ENCODE measurements around the gene CPHXL2.

CPHXL2 gene

GRCh38 chr16:75620326-75621169 lies 56.3 kb downstream of the CPHXL2 start:
- peaks cover 3% of the 10 kb centered on the region; the same call in 1 of the 2 replicates for H3F3A ChIP-seq (ENCODE audit: insufficient read depth, low read length)
- peaks cover 5% of the 10 kb centered on the region for H3K79me2 ChIP-seq (ENCODE audit: low read length)
- TF ChIP-seq EZH2 (optimal IDR thresholded peaks at IDR 0.05; ENCODE audit: low read depth, low read length) = no peak
- no peak for TF ChIP-seq EZH2phosphoT487 (IDR thresholded peaks at IDR 0.05; ENCODE audit: low read length)
- no peak for TF ChIP-seq CTCF (IDR thresholded peaks at IDR 0.05; ENCODE audit: low read length)
- H3K36me3 ChIP-seq (replicated peaks; ENCODE audit: insufficient read depth, low read length) = no peaks in the 10 kb centered on the region
- H3K4me2 ChIP-seq (ENCODE audit: low read depth, low read length) = no peak overlapping the region
- H3K9me3 ChIP-seq (replicated peaks; ENCODE audit: insufficient read depth, low read length) = no peaks in the 10 kb centered on the region
- H3K9me2 ChIP-seq (replicated peaks; ENCODE audit: insufficient read depth, low read length) = no peaks in the 10 kb centered on the region
- H3K4me1 ChIP-seq (ENCODE audit: low read length) = no peaks in the 10 kb centered on the region
- H4K20me1 ChIP-seq (ENCODE audit: insufficient read depth, low read length) = no peaks in the 10 kb centered on the region
- no peak overlapping the region for H3K27ac ChIP-seq (ENCODE audit: low read length)
- H3K9ac ChIP-seq (ENCODE audit: low read length) = no peak overlapping the region
- H2AFZ ChIP-seq (ENCODE audit: low read length) = no peak overlapping the region
- H3K4me3 ChIP-seq (ENCODE audit: low read length) = no peak overlapping the region
- DNase-seq = no peak
- H3K27me3 ChIP-seq (replicated peaks; ENCODE audit: insufficient read depth, low read length) = no peaks in the 10 kb centered on the region

DNA sequence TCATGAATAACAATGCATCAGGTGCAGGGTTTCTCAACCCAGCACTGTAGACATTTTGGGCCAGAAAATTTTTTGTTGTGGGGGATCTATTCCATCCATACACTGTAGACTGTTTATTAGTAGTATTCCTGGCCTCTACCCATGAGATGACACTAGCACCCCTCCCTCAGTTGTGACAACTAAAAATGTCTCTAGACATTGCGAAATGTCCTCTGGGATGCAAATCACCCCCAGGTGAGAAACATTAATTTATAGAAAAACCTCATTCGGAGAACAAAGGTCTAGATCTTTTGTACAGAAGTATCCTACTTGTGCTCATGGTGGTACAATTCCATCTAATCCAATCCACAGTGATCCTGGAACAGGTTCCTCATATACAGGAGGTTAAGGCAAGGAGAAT lies 58.0 kb downstream of the CPHXL2 start:
- Histone ChIP-seq H3K36me3 (replicated peaks; ENCODE audit: insufficient read depth, low read length) (no peaks in the 10 kb centered on the region), H3K79me2 (ENCODE audit: low read length) (peaks cover 5% of the 10 kb centered on the region), H3K9ac (ENCODE audit: low read length) (no peak overlapping the region), H3K4me2 (ENCODE audit: low read depth, low read length) (no peak overlapping the region), H3K27ac (ENCODE audit: low read length) (no peak overlapping the region), H3F3A (ENCODE audit: insufficient read depth, low read length) (peaks cover 3% of the 10 kb centered on the region; the same call in 1 of the 2 replicates), H3K4me3 (ENCODE audit: low read length) (no peak overlapping the region), H3K4me1 (ENCODE audit: low read length) (no peaks in the 10 kb centered on the region), H3K9me2 (replicated peaks; ENCODE audit: insufficient read depth, low read length) (no peaks in the 10 kb centered on the region), H3K27me3 (replicated peaks; ENCODE audit: insufficient read depth, low read length) (no peaks in the 10 kb centered on the region), H3K9me3 (replicated peaks; ENCODE audit: insufficient read depth, low read length) (no peaks in the 10 kb centered on the region), H4K20me1 (ENCODE audit: insufficient read depth, low read length) (no peaks in the 10 kb centered on the region), H2AFZ (ENCODE audit: low read length) (no peak overlapping the region)
- no peak for DNase-seq
- TF ChIP-seq EZH2 (optimal IDR thresholded peaks at IDR 0.05; ENCODE audit: low read depth, low read length) = no peak
- TF ChIP-seq CTCF (IDR thresholded peaks at IDR 0.05; ENCODE audit: low read length) = no peak
- TF ChIP-seq EZH2phosphoT487 (IDR thresholded peaks at IDR 0.05; ENCODE audit: low read length) = no peak

DNA sequence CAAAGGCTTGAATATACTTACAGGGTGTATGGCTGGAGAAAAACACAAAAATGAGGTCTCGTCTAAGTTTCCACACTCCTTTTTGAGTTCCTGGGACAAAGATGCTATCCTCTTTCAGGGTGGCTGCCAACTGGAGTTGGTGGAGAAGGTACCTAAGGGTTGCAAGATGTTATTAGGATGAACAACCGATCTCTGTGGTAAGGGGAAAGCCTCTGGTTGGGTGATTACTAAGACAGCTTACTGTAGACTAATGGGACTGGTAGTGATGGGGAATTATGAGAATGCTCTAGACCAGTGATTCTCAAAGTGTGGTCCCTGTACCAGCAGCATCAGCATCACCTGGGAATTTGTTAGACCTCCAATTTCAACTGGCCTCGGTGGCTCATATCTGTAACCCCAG lies 59.7 kb downstream of the CPHXL2 start:
- no peaks in the 10 kb centered on the region for H3K9me2 ChIP-seq (replicated peaks; ENCODE audit: insufficient read depth, low read length)
- H4K20me1 ChIP-seq (ENCODE audit: insufficient read depth, low read length) = no peaks in the 10 kb centered on the region
- no peak for TF ChIP-seq CTCF (IDR thresholded peaks at IDR 0.05; ENCODE audit: low read length)
- no peak for TF ChIP-seq EZH2 (optimal IDR thresholded peaks at IDR 0.05; ENCODE audit: low read depth, low read length)
- TF ChIP-seq EZH2phosphoT487 (IDR thresholded peaks at IDR 0.05; ENCODE audit: low read length) = no peak
- no peak overlapping the region for H3K4me3 ChIP-seq (ENCODE audit: low read length)
- peaks cover 2% of the 10 kb centered on the region for H3K79me2 ChIP-seq (ENCODE audit: low read length)
- no peak overlapping the region for H3K27ac ChIP-seq (ENCODE audit: low read length)
- no peaks in the 10 kb centered on the region for H3K4me1 ChIP-seq (ENCODE audit: low read length)
- H3K36me3 ChIP-seq (replicated peaks; ENCODE audit: insufficient read depth, low read length) = no peaks in the 10 kb centered on the region
- no peaks in the 10 kb centered on the region for H3K27me3 ChIP-seq (replicated peaks; ENCODE audit: insufficient read depth, low read length)
- no peak overlapping the region for H3K9ac ChIP-seq (ENCODE audit: low read length)
- H3K9me3 ChIP-seq (replicated peaks; ENCODE audit: insufficient read depth, low read length) = no peaks in the 10 kb centered on the region
- H3F3A ChIP-seq (ENCODE audit: insufficient read depth, low read length) = no peaks in the 10 kb centered on the region
- H2AFZ ChIP-seq (ENCODE audit: low read length) = no peak overlapping the region
- no peak overlapping the region for H3K4me2 ChIP-seq (ENCODE audit: low read depth, low read length)
- DNase-seq = no peak

Measured in MM.1S (cell line).